ENCODE measurements around the gene CAPS.

The CAPS gene

GRCh38 chr19:5891938-5892771, 21.9 kb upstream of the CAPS start:
- in situ Hi-C loops (cut with MboI; ENCODE audit: low sequenced_read_pairs) = no loop called here

GRCh38 chr19:5892772-5893275, 21.2 kb upstream of the CAPS start:
- in situ Hi-C loops (cut with MboI; ENCODE audit: low sequenced_read_pairs) = no loop called here

GRCh38 chr19:5893296-5893903, 20.7 kb upstream of the CAPS start:
- in situ Hi-C loops (cut with MboI; ENCODE audit: low sequenced_read_pairs) = no loop called here

GRCh38 chr19:5893907-5894703, 19.9 kb upstream of the CAPS start:
- in situ Hi-C loops (cut with MboI; ENCODE audit: low sequenced_read_pairs) = no loop called here

- in situ Hi-C loops (cut with MboI; ENCODE audit: low sequenced_read_pairs) = no loop called here
Observed at GRCh38 chr19:5894704-5895349, 19.2 kb upstream of the CAPS start.

- in situ Hi-C loops (cut with MboI; ENCODE audit: low sequenced_read_pairs) = no loop called here
Observed at GRCh38 chr19:5895409-5895808, 18.6 kb upstream of the CAPS start.

- in situ Hi-C loops (cut with MboI; ENCODE audit: low sequenced_read_pairs) = no loop called here
Observed at GRCh38 chr19:5895890-5896289, 18.2 kb upstream of the CAPS start.

GRCh38 chr19:5896365-5897076, 17.5 kb upstream of the CAPS start:
- in situ Hi-C loops (cut with MboI; ENCODE audit: low sequenced_read_pairs) = no loop called here

- in situ Hi-C loops (cut with MboI; ENCODE audit: low sequenced_read_pairs) = no loop called here
Observed at GRCh38 chr19:5897189-5897969, 16.7 kb upstream of the CAPS start.

- in situ Hi-C loops (cut with MboI; ENCODE audit: low sequenced_read_pairs) = no loop called here
Observed at GRCh38 chr19:5899728-5900526, 14.1 kb upstream of the CAPS start.

GRCh38 chr19:5900976-5901375, 13.1 kb upstream of the CAPS start:
- in situ Hi-C loops (cut with MboI; ENCODE audit: low sequenced_read_pairs) = no loop called here

- in situ Hi-C loops (cut with MboI; ENCODE audit: low sequenced_read_pairs) = no loop called here
Observed at GRCh38 chr19:5903056-5903623, 10.9 kb upstream of the CAPS start.

GRCh38 chr19:5903624-5904351, 10.3 kb upstream of the CAPS start, which contains the start of gene NDUFA11:
NDUFA11 (minus strand) TSS chr19:5903790; CDS start chr19:5903708, 82 bp downstream.
- in situ Hi-C loops (cut with MboI; ENCODE audit: low sequenced_read_pairs) = no loop called here

- in situ Hi-C loops (cut with MboI; ENCODE audit: low sequenced_read_pairs) = no loop called here
Observed at GRCh38 chr19:5904352-5905113, 9.5 kb upstream of the CAPS start, which contains the start of gene VMAC. VMAC (plus strand) TSS chr19:5904872; CDS start chr19:5904891, 19 bp downstream.

- in situ Hi-C loops (cut with MboI; ENCODE audit: low sequenced_read_pairs) = no loop called here
Observed at GRCh38 chr19:5905114-5905778, 8.8 kb upstream of the CAPS start.

- in situ Hi-C loops (cut with MboI; ENCODE audit: low sequenced_read_pairs) = no loop called here
Observed at GRCh38 chr19:5907241-5907640, 6.8 kb upstream of the CAPS start.
